ENCODE measurements around the gene KCNAB2.

KCNAB2 gene

DNA sequence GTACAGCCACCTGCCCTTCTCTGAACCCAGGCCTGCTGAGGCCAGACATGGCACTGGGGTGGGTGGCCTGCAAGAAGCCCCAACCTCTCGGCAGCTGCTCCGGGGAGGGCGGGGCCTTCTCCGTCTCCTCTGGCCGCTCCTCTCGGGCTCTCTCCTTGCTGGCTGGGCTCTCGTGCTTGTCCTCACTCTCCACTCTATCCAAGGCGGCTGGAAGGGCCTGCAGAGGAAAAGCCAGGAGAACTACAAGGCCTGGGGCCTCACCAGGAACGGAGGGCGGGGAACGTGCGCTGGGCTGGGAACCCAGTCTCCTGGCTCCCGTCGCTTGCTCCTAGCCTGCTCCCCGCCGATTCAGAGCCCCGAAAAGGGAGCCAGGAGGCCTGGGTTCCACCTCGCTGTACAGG lies 75.3 kb downstream of the KCNAB2 start:
- peaks cover 26% of the 10 kb centered on the region for H3K4me1 ChIP-seq
- no peaks in the 10 kb centered on the region for H3K27me3 ChIP-seq
- no peak overlapping the region for H3K4me2 ChIP-seq
- no peaks in the 10 kb centered on the region for H3K36me3 ChIP-seq
- no peaks in the 10 kb centered on the region for H4K20me1 ChIP-seq
- no peak overlapping the region for H3K27ac ChIP-seq
- no peak for TF ChIP-seq Cebpa-rat (IDR thresholded peaks at IDR 0.05)
- no peak overlapping the region for H3K4me3 ChIP-seq
- H3K9me3 ChIP-seq, result peaks cover 15% of the 10 kb centered on the region; the same call in 1 of the 2 replicates
- H3K9ac ChIP-seq, result no peak overlapping the region

- H3K27me3 ChIP-seq, result no peaks in the 10 kb centered on the region
- peaks cover 32% of the 10 kb centered on the region for H3K4me1 ChIP-seq
- H3K36me3 ChIP-seq, result no peaks in the 10 kb centered on the region
- no peak overlapping the region for H3K9ac ChIP-seq
- peaks cover 15% of the 10 kb centered on the region; the same call in 1 of the 2 replicates for H3K9me3 ChIP-seq
- no peak overlapping the region for H3K4me2 ChIP-seq
- H4K20me1 ChIP-seq, result no peaks in the 10 kb centered on the region
- H3K27ac ChIP-seq, result no peak overlapping the region
- TF ChIP-seq Cebpa-rat (IDR thresholded peaks at IDR 0.05), result no peak
- H3K4me3 ChIP-seq, result no peak overlapping the region
These were observed 76.1 kb downstream of the KCNAB2 start for GRCh38 chr1:6121651-6122370.

- peaks cover 43% of the 10 kb centered on the region for H3K4me1 ChIP-seq
- H3K4me3 ChIP-seq, result no peak overlapping the region
- no peak overlapping the region for H3K9ac ChIP-seq
- no peak overlapping the region for H3K4me2 ChIP-seq
- H3K36me3 ChIP-seq, result no peaks in the 10 kb centered on the region
- no peaks in the 10 kb centered on the region for H3K27me3 ChIP-seq
- H3K27ac ChIP-seq, result no peak overlapping the region
- H4K20me1 ChIP-seq, result no peaks in the 10 kb centered on the region
- peaks cover 5% of the 10 kb centered on the region; the same call in 1 of the 2 replicates for H3K9me3 ChIP-seq
- peak; percentile 84 for TF ChIP-seq Cebpa-rat (IDR thresholded peaks at IDR 0.05)
These were observed 77.4 kb downstream of the KCNAB2 start for GRCh38 chr1:6123083-6123482.

GRCh38 chr1:6123816-6124215 lies 78.1 kb downstream of the KCNAB2 start:
- Histone ChIP-seq H3K4me2 (peak overlapping the region; percentile 55), H3K9me3 (no peaks in the 10 kb centered on the region), H3K4me1 (peaks cover 50% of the 10 kb centered on the region), H3K4me3 (no peak overlapping the region), H3K27ac (no peak overlapping the region), H3K36me3 (no peaks in the 10 kb centered on the region), H4K20me1 (no peaks in the 10 kb centered on the region), H3K9ac (no peak overlapping the region), H3K27me3 (no peaks in the 10 kb centered on the region)
- no peak for TF ChIP-seq Cebpa-rat (IDR thresholded peaks at IDR 0.05)

- peaks cover 55% of the 10 kb centered on the region for H3K4me1 ChIP-seq
- no peak for TF ChIP-seq Cebpa-rat (IDR thresholded peaks at IDR 0.05)
- peak overlapping the region; percentile 55; the same call in 1 of the 2 replicates for H3K4me2 ChIP-seq
- no peaks in the 10 kb centered on the region for H3K9me3 ChIP-seq
- no peak overlapping the region for H3K27ac ChIP-seq
- H4K20me1 ChIP-seq, result no peaks in the 10 kb centered on the region
- H3K9ac ChIP-seq, result no peak overlapping the region
- no peaks in the 10 kb centered on the region for H3K27me3 ChIP-seq
- H3K4me3 ChIP-seq, result no peak overlapping the region
- no peaks in the 10 kb centered on the region for H3K36me3 ChIP-seq
These were observed 78.7 kb downstream of the KCNAB2 start for GRCh38 chr1:6124341-6124740.

- no peaks in the 10 kb centered on the region for H4K20me1 ChIP-seq
- no peaks in the 10 kb centered on the region for H3K9me3 ChIP-seq
- H3K36me3 ChIP-seq, result no peaks in the 10 kb centered on the region
- H3K27me3 ChIP-seq, result no peaks in the 10 kb centered on the region
- H3K4me1 ChIP-seq, result peaks cover 55% of the 10 kb centered on the region
- no peak for TF ChIP-seq Cebpa-rat (IDR thresholded peaks at IDR 0.05)
- 0 out of 2 replicates have a peak overlapping the region, but pooled peaks have one; percentile 9 for H3K4me2 ChIP-seq
- no peak overlapping the region for H3K9ac ChIP-seq
- no peak overlapping the region for H3K27ac ChIP-seq
- H3K4me3 ChIP-seq, result no peak overlapping the region
These were observed 79.2 kb downstream of the KCNAB2 start for GRCh38 chr1:6124746-6125365.

- H3K27me3 ChIP-seq, result no peaks in the 10 kb centered on the region
- 0 out of 2 replicates have a peak overlapping the region, but pooled peaks have one; percentile 7 for H3K4me2 ChIP-seq
- TF ChIP-seq Cebpa-rat (IDR thresholded peaks at IDR 0.05), result no peak
- no peak overlapping the region for H3K27ac ChIP-seq
- H3K9ac ChIP-seq, result no peak overlapping the region
- no peaks in the 10 kb centered on the region for H3K36me3 ChIP-seq
- H3K4me3 ChIP-seq, result no peak overlapping the region
- H3K9me3 ChIP-seq, result no peaks in the 10 kb centered on the region
- peaks cover 55% of the 10 kb centered on the region for H3K4me1 ChIP-seq
- no peaks in the 10 kb centered on the region for H4K20me1 ChIP-seq
These were observed 79.7 kb downstream of the KCNAB2 start for GRCh38 chr1:6125366-6125765.

DNA sequence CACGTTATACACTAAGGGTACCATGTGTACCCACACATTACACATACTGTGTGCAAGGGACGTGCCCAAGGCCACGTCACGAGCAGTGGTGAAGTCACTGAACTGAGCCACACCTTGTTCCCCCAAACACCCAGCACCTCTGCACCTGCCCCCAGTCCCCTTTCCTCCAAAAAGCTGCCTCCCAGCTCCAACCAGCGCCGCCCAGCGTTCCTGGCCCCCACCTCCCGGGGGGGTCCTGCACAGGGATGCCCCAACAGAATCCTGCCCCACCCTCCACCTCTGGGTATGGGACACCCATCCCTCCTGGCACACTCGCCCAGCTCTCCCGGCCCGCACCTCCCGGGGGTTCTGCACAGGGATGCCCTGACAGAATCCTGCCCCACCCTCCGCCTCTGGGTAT lies 80.3 kb downstream of the KCNAB2 start:
- Histone ChIP-seq H3K9ac (no peak overlapping the region), H3K9me3 (peaks cover 2% of the 10 kb centered on the region; the same call in 1 of the 2 replicates), H3K27me3 (no peaks in the 10 kb centered on the region), H3K4me2 (0 out of 2 replicates have a peak overlapping the region, but pooled peaks have one; percentile 7), H3K36me3 (no peaks in the 10 kb centered on the region), H3K27ac (no peak overlapping the region), H3K4me3 (no peak overlapping the region), H4K20me1 (no peaks in the 10 kb centered on the region), H3K4me1 (peaks cover 55% of the 10 kb centered on the region)
- no peak for TF ChIP-seq Cebpa-rat (IDR thresholded peaks at IDR 0.05)

GRCh38 chr1:6126521-6127067 lies 80.9 kb downstream of the KCNAB2 start:
- H3K4me2 ChIP-seq, result peak overlapping the region; percentile 90
- peak overlapping the region; percentile 53; the same call in 1 of the 2 replicates for H3K9ac ChIP-seq
- no peaks in the 10 kb centered on the region for H4K20me1 ChIP-seq
- no peak for TF ChIP-seq Cebpa-rat (IDR thresholded peaks at IDR 0.05)
- H3K9me3 ChIP-seq, result peaks cover 8% of the 10 kb centered on the region
- H3K4me3 ChIP-seq, result no peak overlapping the region
- H3K27me3 ChIP-seq, result no peaks in the 10 kb centered on the region
- no peaks in the 10 kb centered on the region for H3K36me3 ChIP-seq
- peaks cover 55% of the 10 kb centered on the region for H3K4me1 ChIP-seq
- H3K27ac ChIP-seq, result peak overlapping the region; percentile 68
